ENCODE measurements around the gene PPARG. TPM values are rescaled to one million over a fixed set of nuclear protein-coding genes. Genes with fewer than 3 reads are reported as not detected.

The PPARG gene
- total and polyA plus RNA-seq, 2 of the 8 experiments (the other 6 are each of a cell fraction or from before 2014, with no cell fraction given), result 0.06 TPM; not detected in 1

GRCh38 chr3:12392101-12392878 is 103.4 kb downstream of the PPARG start:
- H3K27ac ChIP-seq (ENCODE audit: low read depth, low read length), result no peak overlapping the region
- no peak overlapping the region for H2BK5ac ChIP-seq (ENCODE audit: low read depth, low read length)
- ChIA-PET POLR2A (ENCODE audit: partially characterized antibody) (no interaction called here), CTCF (ENCODE audit: partially characterized antibody) (no interaction called here)
- no peak overlapping the region for H4K5ac ChIP-seq (ENCODE audit: insufficient read length, low read depth, low read length)
- no peak overlapping the region for H2BK120ac ChIP-seq (replicated peaks; ENCODE audit: low read depth, low read length)
- H3K4me3 ChIP-seq (ENCODE audit: extremely low read depth in 1 of 4, insufficient read depth in 2 of 4, low read depth in 3 of 4, low read length in 4 of 4), result no peak overlapping the region
- H4K8ac ChIP-seq (ENCODE audit: extremely low read depth, insufficient read depth, low read length), result no peak overlapping the region
- no peak overlapping the region for H3K4me2 ChIP-seq (ENCODE audit: insufficient read depth in 1 of 2, low read depth in 2 of 2, low read length in 2 of 2)
- H3K56ac ChIP-seq (replicated peaks; ENCODE audit: insufficient read length, low read depth, low read length), result no peak overlapping the region
- no peak overlapping the region for H3K14ac ChIP-seq (ENCODE audit: insufficient read length)
- H3K9me3 ChIP-seq (ENCODE audit: insufficient read depth in 2 of 2, low read depth in 1 of 2, low read length in 1 of 2), result no peaks in the 10 kb centered on the region
- H3K4ac ChIP-seq (replicated peaks; ENCODE audit: insufficient read length, low read depth, low read length), result no peak overlapping the region
- H4K20me1 ChIP-seq (replicated peaks in 1 of 2; ENCODE audit: control insufficient read depth in 1 of 2, insufficient read depth in 2 of 2, low read length in 2 of 2), result no peaks in the 10 kb centered on the region
- no peak overlapping the region for H3K18ac ChIP-seq (ENCODE audit: extremely low read depth, low read length)
- H3K79me1 ChIP-seq (ENCODE audit: low read depth, low read length), result no peaks in the 10 kb centered on the region
- H4K91ac ChIP-seq (replicated peaks; ENCODE audit: insufficient read length, low read length), result no peak overlapping the region
- no peak overlapping the region for H2AFZ ChIP-seq (ENCODE audit: low read length)
- H3K23me2 ChIP-seq (ENCODE audit: low read depth, low read length), result no peaks in the 10 kb centered on the region
- H2BK20ac ChIP-seq (ENCODE audit: low read length), result no peak overlapping the region
- no peak overlapping the region for H2BK12ac ChIP-seq (ENCODE audit: low read depth, low read length)
- H3K9ac ChIP-seq (replicated peaks in 1 of 4; ENCODE audit: extremely low read depth in 1 of 4, low read depth in 3 of 4, low read length in 3 of 4), result no peak overlapping the region
- H3K23ac ChIP-seq (ENCODE audit: insufficient read length), result no peak overlapping the region
- H3K36me3 ChIP-seq (ENCODE audit: control insufficient read depth in 2 of 4, insufficient read depth in 4 of 4, low read length in 3 of 4), result no peaks in the 10 kb centered on the region
- H2BK15ac ChIP-seq (ENCODE audit: low read length), result no peak overlapping the region
- H3K79me2 ChIP-seq (ENCODE audit: control insufficient read depth in 1 of 2, insufficient read depth in 2 of 2, low read length in 2 of 2), result no peaks in the 10 kb centered on the region
- 84% methylated on average over 8 of the region's 8 CpGs; no CpG with 5 or more reads in 1 of the 2 experiments for WGBS, 2 experiments (ENCODE audit: extremely low coverage in 1 of 2, insufficient coverage in 1 of 2, insufficient read length in 1 of 2, insufficient replicate concordance in 2 of 2, low coverage in 1 of 2, low lambda C conversion rate in 2 of 2, missing lambda C conversion rate in 1 of 2)
- H2AK5ac ChIP-seq (ENCODE audit: low read depth, low read length), result no peak overlapping the region
- peaks cover 0 to 2% (median 0%) of the 10 kb centered on the region in 4 experiments; a peak in 1 of 7 replicates for H3K27me3 ChIP-seq (replicated peaks in 1 of 4; ENCODE audit: control insufficient read depth in 3 of 4, extremely low read depth in 1 of 4, insufficient read depth in 3 of 4, low read length in 3 of 4)
- DNase-seq (ENCODE audit: low read depth in 1 of 2, low spot score in 2 of 2), result no peak
- H3K4me1 ChIP-seq (replicated peaks in 1 of 4; ENCODE audit: control insufficient read depth in 3 of 4, insufficient read depth in 4 of 4, low read length in 3 of 4), result no peaks in the 10 kb centered on the region
- FAIRE-seq, result no peak
- TF ChIP-seq SIX5 (IDR thresholded peaks at IDR 0.05; ENCODE audit: low read depth, low read length), result no peak
- TF ChIP-seq JUN (IDR thresholded peaks at IDR 0.05; ENCODE audit: low read depth, low read length), result no peak
- no peak for TF ChIP-seq TAF1 (IDR thresholded peaks at IDR 0.05; ENCODE audit: low read depth, low read length)
- TF ChIP-seq NANOG (IDR thresholded peaks at IDR 0.05; ENCODE audit: insufficient read depth, low read depth, low read length, poor library complexity, severe bottlenecking), result no peak
- TF ChIP-seq KDM1A (IDR thresholded peaks at IDR 0.05; ENCODE audit: borderline replicate concordance, low read length), result no peak
- TF ChIP-seq TAF7 (optimal IDR thresholded peaks at IDR 0.05; ENCODE audit: borderline replicate concordance, low read depth, low read length), result no peak
- TF ChIP-seq SP2 (IDR thresholded peaks at IDR 0.05; ENCODE audit: low read length), result no peak
- TF ChIP-seq CTBP2 (IDR thresholded peaks at IDR 0.05; ENCODE audit: borderline replicate concordance, insufficient read depth, insufficient read length, low read length), result no peak
- TF ChIP-seq RFX5 (IDR thresholded peaks at IDR 0.05; ENCODE audit: borderline replicate concordance, low read depth, low read length), result no peak
- no peak for TF ChIP-seq POLR2A (IDR thresholded peaks at IDR 0.05; ENCODE audit: control extremely low read depth in 1 of 2, low read depth in 2 of 2, low read length in 2 of 2)
- no peak for TF ChIP-seq RBBP5 (IDR thresholded peaks at IDR 0.05; ENCODE audit: borderline replicate concordance, low read depth, low read length)
- TF ChIP-seq RNF2 (IDR thresholded peaks at IDR 0.05; ENCODE audit: borderline replicate concordance, low read depth, low read length, missing control alignments, poor library complexity, severe bottlenecking), result no peak
- TF ChIP-seq CBX8 (IDR thresholded peaks at IDR 0.05; ENCODE audit: borderline replicate concordance, low read depth, low read length), result no peak
